Kidney (tissue), 14 donors: ENCODE results near the gene ENAH. TPM values are rescaled to one million over a fixed set of nuclear protein-coding genes. Genes with fewer than 3 reads are reported as not detected.

Source experiments
- DNase-seq, 5 donors: peaks; one replicate each; pipeline ENCODE4 v3.0.0-alpha.2; 2013 to 2020
- FAIRE-seq: peaks from 2 replicates; lab custom pipeline; 2012; peaks lifted over from hg19 to GRCh38; lab: Jason Lieb, UNC
- H3K27ac ChIP-seq, 2 donors: one replicate each; pipeline ENCODE4 v1.7.0; 2013; ENCODE audit warnings: low read depth in 2 of 2, low read length in 2 of 2, inconsistent platforms in 1 of 2
- H3K27me3 ChIP-seq: one replicate; pipeline ENCODE4 v1.7.1; 2013; ENCODE audit warnings: low read length, inconsistent platforms; ENCODE audit not compliant: control insufficient read depth, insufficient read depth
- H3K36me3 ChIP-seq, 3 donors: one replicate each; pipeline versions ENCODE4 v1.7.0 to v1.7.1; 2013; ENCODE audit warnings: low read length in 3 of 3, control low read depth in 1 of 3, inconsistent platforms in 1 of 3; ENCODE audit not compliant: insufficient read depth in 3 of 3, control insufficient read depth in 2 of 3
- H3K4me1 ChIP-seq, 3 donors: one replicate each; pipeline versions ENCODE4 v1.7.0 to v1.7.1; 2013; ENCODE audit warnings: low read length in 3 of 3, inconsistent platforms in 1 of 3, low read depth in 1 of 3; ENCODE audit not compliant: control insufficient read depth in 2 of 3, insufficient read depth in 2 of 3
- H3K4me3 ChIP-seq, 3 donors: one replicate each; pipeline versions ENCODE4 v1.7.0 to v1.8.1; 2013; ENCODE audit warnings: low read length in 3 of 3, control low read depth in 1 of 3, inconsistent platforms in 1 of 3
- H3K9ac ChIP-seq, 3 donors: one replicate each; pipeline versions ENCODE4 v1.7.0 to v1.7.1; 2013; ENCODE audit warnings: low read length in 3 of 3, control low read depth in 1 of 3, inconsistent platforms in 1 of 3
- H3K9me3 ChIP-seq, 3 donors: one replicate each; pipeline versions ENCODE4 v1.7.0 to v1.7.1; 2013; ENCODE audit warnings: low read length in 3 of 3, control low read depth in 1 of 3, inconsistent platforms in 1 of 3; ENCODE audit not compliant: control insufficient read depth in 2 of 3, insufficient read depth in 1 of 3
- intact Hi-C: fragments of 100-400 bp; cut with DNase I; formaldehyde crosslinking; loops from one replicate; pipeline ENCODE4 v1.11.1; 2022
- polyA plus RNA-seq: library from polyadenylated mRNA; stranded (reverse); fragments of 350-450 nt; fragmentation: Illumina TruSeq; extraction: RNeasy Lipid Tissue Mini Kit (QIAGEN cat#74804); gene quantifications from one replicate; pipeline ENCODE4 v1.2.3, GENCODE V29; 2014; ENCODE audit warnings: low read depth, low replicate concordance; ENCODE audit not compliant: insufficient read depth
- total RNA-seq: library from RNA; stranded (reverse); fragmentation: NEBNext Ultra II Directional; extraction: Animal tissue kit (Norgen Biotek cat#: 25700); gene quantifications from one replicate; pipeline ENCODE4 v1.2.1, GENCODE V29; 2021
- TF ChIP-seq, protein P1 (sequence below): IDR thresholded peaks from 3 replicates; pipeline ENCODE4 v1.5.1; 2012; ENCODE audit warnings: mild to moderate bottlenecking, moderate library complexity, borderline replicate concordance; ENCODE audit not compliant: insufficient read depth; ENCODE audit errors: extremely low read depth
- donor health status: control.
- donor health status: control.
- donor health status: control.
- donor health status: control.
- donor health status: control.
- donor health status: DM: yes; HTN: yes; CAD: no.
- donor health status: Normal renal cell carcinoma (clear cell type).

ENAH gene
- total and polyA plus RNA-seq, 2 donors from 2014 or later = 6.2 to 42.3 TPM

DNA sequence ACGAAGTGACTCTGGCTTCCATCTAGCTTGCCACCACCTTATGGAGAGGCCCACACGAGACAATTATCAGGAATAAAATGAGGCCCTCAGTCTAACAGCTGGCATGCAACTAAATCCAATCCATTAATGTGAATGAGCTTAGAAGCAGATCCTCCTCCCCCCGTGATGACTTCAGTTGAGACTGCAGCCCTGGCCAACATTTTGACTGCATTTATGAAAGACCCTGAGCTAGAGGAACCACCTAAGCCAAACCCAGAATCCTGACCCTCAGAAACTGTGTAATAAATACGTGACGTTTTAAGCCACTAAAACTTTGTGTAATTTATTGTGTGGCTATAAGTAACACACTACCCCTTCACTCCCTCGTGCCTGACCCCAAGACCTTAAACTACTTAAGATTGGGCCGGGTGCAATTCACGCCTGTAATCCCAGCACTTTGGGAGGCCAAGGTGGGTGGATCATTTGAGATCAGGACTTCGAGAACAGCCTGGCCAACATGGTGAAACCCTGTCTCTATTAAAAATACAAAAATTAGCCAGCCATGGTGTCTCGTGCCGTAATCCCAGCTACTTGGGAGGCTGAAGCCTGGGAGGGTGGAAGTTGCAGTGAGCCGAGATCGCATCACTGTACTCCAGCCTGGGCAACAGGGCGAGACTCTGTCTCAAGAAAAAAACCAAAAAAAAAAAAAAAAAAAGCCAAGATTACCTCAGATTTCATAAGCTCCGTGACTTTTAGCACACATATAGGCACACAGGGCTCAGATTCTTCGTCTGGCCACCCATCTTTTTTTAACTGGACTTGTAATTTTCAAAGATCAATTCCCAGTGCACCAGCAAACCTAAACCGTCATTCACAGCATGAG is 72.5 kb downstream of the ENAH start:
- Histone ChIP-seq H3K4me3 (no peak overlapping the region), H3K9ac (no peak overlapping the region), H3K9me3 (no peaks in the 10 kb centered on the region), H3K36me3 (no peaks in the 10 kb centered on the region), H3K27me3 (no peaks in the 10 kb centered on the region), H3K27ac (no peak overlapping the region), H3K4me1 (peaks cover 0 to 2% (median 0%) of the 10 kb centered on the region in 3 donors)
- peak in 3 of 5 donors; percentile 37 to 62 (median 56) for DNase-seq
- no peak for FAIRE-seq
- intact Hi-C loops = no loop called here
- TF ChIP-seq, protein P1, sequence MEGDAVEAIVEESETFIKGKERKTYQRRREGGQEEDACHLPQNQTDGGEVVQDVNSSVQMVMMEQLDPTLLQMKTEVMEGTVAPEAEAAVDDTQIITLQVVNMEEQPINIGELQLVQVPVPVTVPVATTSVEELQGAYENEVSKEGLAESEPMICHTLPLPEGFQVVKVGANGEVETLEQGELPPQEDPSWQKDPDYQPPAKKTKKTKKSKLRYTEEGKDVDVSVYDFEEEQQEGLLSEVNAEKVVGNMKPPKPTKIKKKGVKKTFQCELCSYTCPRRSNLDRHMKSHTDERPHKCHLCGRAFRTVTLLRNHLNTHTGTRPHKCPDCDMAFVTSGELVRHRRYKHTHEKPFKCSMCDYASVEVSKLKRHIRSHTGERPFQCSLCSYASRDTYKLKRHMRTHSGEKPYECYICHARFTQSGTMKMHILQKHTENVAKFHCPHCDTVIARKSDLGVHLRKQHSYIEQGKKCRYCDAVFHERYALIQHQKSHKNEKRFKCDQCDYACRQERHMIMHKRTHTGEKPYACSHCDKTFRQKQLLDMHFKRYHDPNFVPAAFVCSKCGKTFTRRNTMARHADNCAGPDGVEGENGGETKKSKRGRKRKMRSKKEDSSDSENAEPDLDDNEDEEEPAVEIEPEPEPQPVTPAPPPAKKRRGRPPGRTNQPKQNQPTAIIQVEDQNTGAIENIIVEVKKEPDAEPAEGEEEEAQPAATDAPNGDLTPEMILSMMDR = no peak

DNA sequence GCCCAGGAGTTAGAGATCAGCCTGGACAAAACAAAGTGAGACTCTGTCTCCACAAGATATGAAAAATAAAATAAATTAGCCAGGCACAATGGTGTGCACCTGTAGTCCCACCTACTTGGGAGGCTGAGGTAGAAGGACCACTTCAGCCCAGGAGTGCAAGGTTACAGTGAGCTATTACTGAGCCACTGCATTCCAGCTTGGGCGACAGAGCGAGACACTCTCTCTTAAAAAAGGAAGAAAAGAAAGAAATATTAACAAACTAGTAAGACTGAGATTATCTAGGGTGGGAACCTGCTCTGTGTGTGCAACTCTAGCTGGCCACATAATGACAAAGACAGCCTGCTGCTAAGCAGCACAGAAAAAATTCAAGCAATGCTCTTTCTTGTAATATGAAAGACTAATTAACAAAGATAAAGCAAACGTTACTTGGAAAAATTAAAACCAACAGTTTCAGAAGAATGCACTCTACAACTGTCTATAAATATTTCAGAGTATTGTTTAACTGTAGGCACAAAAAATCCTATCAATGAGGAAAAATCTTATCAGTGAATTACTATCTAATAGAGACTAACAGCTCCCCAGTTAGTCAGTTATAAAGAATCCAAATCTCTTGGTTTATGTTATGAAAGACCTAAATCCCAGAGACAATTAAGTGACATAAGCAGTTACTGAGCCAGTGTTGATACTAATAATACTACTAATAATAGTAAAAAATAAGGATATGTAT is 74.5 kb downstream of the ENAH start:
- no peaks in the 10 kb centered on the region for H3K27me3 ChIP-seq
- intact Hi-C loops = no loop called here
- H3K9ac ChIP-seq = no peak overlapping the region
- no peaks in the 10 kb centered on the region for H3K36me3 ChIP-seq
- TF ChIP-seq, protein P1 = no peak
- FAIRE-seq = no peak
- H3K27ac ChIP-seq = no peak overlapping the region
- peaks cover 0 to 2% (median 0%) of the 10 kb centered on the region in 3 donors for H3K4me1 ChIP-seq
- DNase-seq = peak in 3 of 5 donors; percentile 23 to 26 (median 24)
- no peaks in the 10 kb centered on the region for H3K9me3 ChIP-seq
- H3K4me3 ChIP-seq = no peak overlapping the region

DNA sequence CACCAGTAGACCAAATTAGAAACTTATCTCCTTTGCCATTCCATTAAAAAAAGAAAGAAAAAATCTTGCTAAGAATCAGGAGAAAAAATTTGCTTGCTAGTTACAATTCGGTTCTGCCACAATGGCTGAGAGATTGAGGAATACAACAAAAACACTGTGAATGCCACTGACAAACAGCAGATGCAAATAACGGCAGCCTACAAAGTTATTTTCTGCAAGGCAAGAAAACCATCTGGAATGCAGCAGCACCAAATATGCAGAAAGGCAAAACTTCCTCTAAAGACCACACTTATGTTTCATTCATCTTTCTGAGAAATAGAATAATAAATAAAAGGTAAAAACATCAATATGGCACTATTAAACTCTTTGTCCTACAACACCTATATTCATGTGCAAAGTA is 75.7 kb downstream of the ENAH start:
- no peaks in the 10 kb centered on the region for H3K36me3 ChIP-seq
- intact Hi-C loops = no loop called here
- peaks cover 0 to 2% (median 0%) of the 10 kb centered on the region in 3 donors for H3K4me1 ChIP-seq
- TF ChIP-seq, protein P1 = no peak
- no peak overlapping the region for H3K27ac ChIP-seq
- no peak overlapping the region for H3K4me3 ChIP-seq
- no peak overlapping the region for H3K9ac ChIP-seq
- FAIRE-seq (no peak), DNase-seq (no peak)
- no peaks in the 10 kb centered on the region for H3K9me3 ChIP-seq
- H3K27me3 ChIP-seq = no peaks in the 10 kb centered on the region
